MM.1S (cell line): ENCODE results near the gene SPATA13.

ENCODE experiments used
- CTCF ChIP-seq: fragments of 300-600 bp; sonication (generic); IDR thresholded peaks from 2 replicates; pipeline ENCODE4 v1.5.1; 2016; ENCODE audit warnings: antibody characterized with exemption, low read length, mixed read lengths
- EZH2phosphoT487 ChIP-seq: fragments of 300-600 bp; sonication (generic); IDR thresholded peaks from 2 replicates; pipeline ENCODE4 v1.6.1; 2018; ENCODE audit warnings: antibody characterized with exemption, low read length

DNA sequence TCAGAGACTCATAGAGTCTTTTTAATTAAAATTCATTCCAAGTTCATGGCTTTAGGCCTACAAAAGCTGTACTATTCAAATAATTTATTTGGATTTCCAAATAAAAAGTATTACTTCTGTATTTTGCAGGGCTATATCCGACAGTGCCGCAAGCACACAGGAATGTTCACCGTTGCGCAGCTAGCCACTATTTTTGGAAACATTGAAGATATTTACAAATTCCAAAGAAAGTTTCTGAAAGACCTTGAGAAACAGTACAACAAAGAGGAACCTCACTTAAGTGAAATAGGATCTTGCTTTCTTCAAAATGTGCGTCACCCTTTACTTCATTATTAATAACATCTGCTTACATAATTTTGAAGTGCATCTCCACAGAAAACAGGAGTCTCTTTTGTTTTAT lies 128.3 kb downstream of the SPATA13 start:
- no peak for TF ChIP-seq EZH2phosphoT487
- no peak for TF ChIP-seq CTCF
